ENCODE measurements around the gene OR2V1. TPM values are rescaled to one million over a fixed set of nuclear protein-coding genes. Genes with fewer than 3 reads are reported as not detected.
"Not testable (repeated sequence)": the region's sequence is repeated elsewhere in the genome, so short reads cannot be mapped to it uniquely, and the experiment has no call there.

OR2V1 gene
- total RNA-seq, 1 donor, result not detected

GRCh38 chr5:181100121-181100875 lies 30.7 kb downstream of the OR2V1 start:
- peak overlapping the region; percentile 39 for H3K4me2 ChIP-seq (ENCODE audit: insufficient read depth, low read length)
- no peak for DNase-seq (ENCODE audit: insufficient read length, low spot score, missing footprints)
- H3K79me2 ChIP-seq (ENCODE audit: insufficient read depth, low read length), result no peaks in the 10 kb centered on the region
- no peaks in the 10 kb centered on the region for H4K20me1 ChIP-seq (ENCODE audit: insufficient read depth, low read length)
- H3K27me3 ChIP-seq (ENCODE audit: insufficient read depth, low read length), result peaks cover 18% of the 10 kb centered on the region
- no peak overlapping the region for H2AFZ ChIP-seq (ENCODE audit: low read length)
- H3K36me3 ChIP-seq (ENCODE audit: insufficient read depth, low read length), result no peaks in the 10 kb centered on the region
- TF ChIP-seq CTCF (IDR thresholded peaks at IDR 0.05; ENCODE audit: extremely low read depth, low read depth, low read length), result no peak
- H3K9me3 ChIP-seq (ENCODE audit: low read depth, low read length), result no peaks in the 10 kb centered on the region
- no peak overlapping the region for H3K27ac ChIP-seq (ENCODE audit: low read depth, low read length)
- H3K4me3 ChIP-seq (ENCODE audit: insufficient read depth, low read length), result peak overlapping the region; percentile 30
- no peaks in the 10 kb centered on the region for H3K4me1 ChIP-seq (ENCODE audit: insufficient read depth, low read length)

GRCh38 chr5:181099602-181100086 lies 31.3 kb downstream of the OR2V1 start:
- TF ChIP-seq CTCF (IDR thresholded peaks at IDR 0.05; ENCODE audit: extremely low read depth, low read depth, low read length), result no peak
- no peaks in the 10 kb centered on the region for H3K4me1 ChIP-seq (ENCODE audit: insufficient read depth, low read length)
- H3K9me3 ChIP-seq (ENCODE audit: low read depth, low read length), result no peaks in the 10 kb centered on the region
- no peak overlapping the region for H3K4me3 ChIP-seq (ENCODE audit: insufficient read depth, low read length)
- no peaks in the 10 kb centered on the region for H3K36me3 ChIP-seq (ENCODE audit: insufficient read depth, low read length)
- H2AFZ ChIP-seq (ENCODE audit: low read length), result no peak overlapping the region
- no peaks in the 10 kb centered on the region for H4K20me1 ChIP-seq (ENCODE audit: insufficient read depth, low read length)
- no peak overlapping the region for H3K27ac ChIP-seq (ENCODE audit: low read depth, low read length)
- no peak overlapping the region for H3K4me2 ChIP-seq (ENCODE audit: insufficient read depth, low read length)
- H3K79me2 ChIP-seq (ENCODE audit: insufficient read depth, low read length), result no peaks in the 10 kb centered on the region
- peaks cover 18% of the 10 kb centered on the region for H3K27me3 ChIP-seq (ENCODE audit: insufficient read depth, low read length)
- DNase-seq (ENCODE audit: insufficient read length, low spot score, missing footprints), result no peak

GRCh38 chr5:181098762-181099601 lies 32.0 kb downstream of the OR2V1 start:
- no peak overlapping the region for H3K27ac ChIP-seq (ENCODE audit: low read depth, low read length)
- H3K79me2 ChIP-seq (ENCODE audit: insufficient read depth, low read length), result no peaks in the 10 kb centered on the region
- H3K36me3 ChIP-seq (ENCODE audit: insufficient read depth, low read length), result no peaks in the 10 kb centered on the region
- no peak overlapping the region for H3K4me3 ChIP-seq (ENCODE audit: insufficient read depth, low read length)
- H3K4me1 ChIP-seq (ENCODE audit: insufficient read depth, low read length), result no peaks in the 10 kb centered on the region
- TF ChIP-seq CTCF (IDR thresholded peaks at IDR 0.05; ENCODE audit: extremely low read depth, low read depth, low read length), result no peak
- no peak for DNase-seq (ENCODE audit: insufficient read length, low spot score, missing footprints)
- H4K20me1 ChIP-seq (ENCODE audit: insufficient read depth, low read length), result no peaks in the 10 kb centered on the region
- H3K9me3 ChIP-seq (ENCODE audit: low read depth, low read length), result no peaks in the 10 kb centered on the region
- H3K4me2 ChIP-seq (ENCODE audit: insufficient read depth, low read length), result no peak overlapping the region
- peaks cover 18% of the 10 kb centered on the region for H3K27me3 ChIP-seq (ENCODE audit: insufficient read depth, low read length)
- H2AFZ ChIP-seq (ENCODE audit: low read length), result no peak overlapping the region

- H2AFZ ChIP-seq (ENCODE audit: low read length); DNase-seq (ENCODE audit: insufficient read length, low spot score, missing footprints); H3K4me1 ChIP-seq (ENCODE audit: insufficient read depth, low read length); H3K36me3 ChIP-seq (ENCODE audit: insufficient read depth, low read length); H3K79me2 ChIP-seq (ENCODE audit: insufficient read depth, low read length); H3K4me3 ChIP-seq (ENCODE audit: insufficient read depth, low read length); H4K20me1 ChIP-seq (ENCODE audit: insufficient read depth, low read length); H3K27ac ChIP-seq (ENCODE audit: low read depth, low read length); H3K9me3 ChIP-seq (ENCODE audit: low read depth, low read length); H3K4me2 ChIP-seq (ENCODE audit: insufficient read depth, low read length): not testable (repeated sequence)
- peaks cover 18% of the 10 kb centered on the region for H3K27me3 ChIP-seq (ENCODE audit: insufficient read depth, low read length)
Observed at GRCh38 chr5:181097759-181098491, 33.0 kb downstream of the OR2V1 start.

GRCh38 chr5:181097383-181097753 lies 33.6 kb downstream of the OR2V1 start:
- not testable (repeated sequence) for DNase-seq (ENCODE audit: insufficient read length, low spot score, missing footprints); H3K79me2 ChIP-seq (ENCODE audit: insufficient read depth, low read length); H3K36me3 ChIP-seq (ENCODE audit: insufficient read depth, low read length); H2AFZ ChIP-seq (ENCODE audit: low read length); H4K20me1 ChIP-seq (ENCODE audit: insufficient read depth, low read length); H3K4me3 ChIP-seq (ENCODE audit: insufficient read depth, low read length); H3K27ac ChIP-seq (ENCODE audit: low read depth, low read length); H3K9me3 ChIP-seq (ENCODE audit: low read depth, low read length); H3K4me1 ChIP-seq (ENCODE audit: insufficient read depth, low read length); H3K4me2 ChIP-seq (ENCODE audit: insufficient read depth, low read length)
- H3K27me3 ChIP-seq (ENCODE audit: insufficient read depth, low read length), result peaks cover 18% of the 10 kb centered on the region

- H4K20me1 ChIP-seq (ENCODE audit: insufficient read depth, low read length); H3K27ac ChIP-seq (ENCODE audit: low read depth, low read length); H3K36me3 ChIP-seq (ENCODE audit: insufficient read depth, low read length); H2AFZ ChIP-seq (ENCODE audit: low read length); H3K4me1 ChIP-seq (ENCODE audit: insufficient read depth, low read length); H3K4me3 ChIP-seq (ENCODE audit: insufficient read depth, low read length); H3K79me2 ChIP-seq (ENCODE audit: insufficient read depth, low read length); H3K4me2 ChIP-seq (ENCODE audit: insufficient read depth, low read length); DNase-seq (ENCODE audit: insufficient read length, low spot score, missing footprints); H3K9me3 ChIP-seq (ENCODE audit: low read depth, low read length): not testable (repeated sequence)
- H3K27me3 ChIP-seq (ENCODE audit: insufficient read depth, low read length), result peaks cover 18% of the 10 kb centered on the region
Observed at GRCh38 chr5:181096721-181097382, 34.1 kb downstream of the OR2V1 start.

All from osteoblast (primary cell).